DOHH2 (cell line): ENCODE measurements around the gene PRSS22.

Experiments used
- H3F3A ChIP-seq: fragments of 200-600 bp; sonication (generic), shearing (Covaris generic); 2 replicates; pipeline ENCODE4 v1.6.0; 2016; ENCODE audit warnings: antibody characterized with exemption, mild to moderate bottlenecking; ENCODE audit not compliant: control insufficient read depth, insufficient read depth
- H3K27ac ChIP-seq: fragments of 200-600 bp; sonication (generic); 2 replicates; pipeline ENCODE4 v1.5.1; 2014; ENCODE audit warnings: low read depth, mild to moderate bottlenecking, low read length, moderate library complexity
- H3K27me3 ChIP-seq: fragments of 200-600 bp; sonication (generic); 2 replicates; pipeline ENCODE4 v1.6.1; 2014; ENCODE audit warnings: mild to moderate bottlenecking, low read length, mixed read lengths; ENCODE audit not compliant: control insufficient read depth
- H3K36me3 ChIP-seq: fragments of 200-600 bp; sonication (generic); 2 replicates; pipeline ENCODE4 v1.6.1; 2014; ENCODE audit warnings: mild to moderate bottlenecking, low read length, moderate library complexity, mixed read lengths; ENCODE audit not compliant: control insufficient read depth
- H3K4me1 ChIP-seq: fragments of 200-600 bp; sonication (generic); 2 replicates; pipeline ENCODE4 v1.6.1; 2014; ENCODE audit warnings: mild to moderate bottlenecking, low read length, mixed read lengths; ENCODE audit not compliant: control insufficient read depth
- H3K4me2 ChIP-seq: fragments of 200-600 bp; sonication (generic); 2 replicates; pipeline ENCODE4 v1.6.0; 2014; ENCODE audit warnings: mild to moderate bottlenecking, low read length, moderate library complexity
- H3K4me3 ChIP-seq: fragments of 200-600 bp; sonication (generic); 2 replicates; pipeline ENCODE4 v1.5.1; 2014; ENCODE audit warnings: mild to moderate bottlenecking, low read length, mixed read lengths
- H3K79me2 ChIP-seq: fragments of 200-600 bp; sonication (generic); 2 replicates; pipeline ENCODE4 v1.6.1; 2014; ENCODE audit warnings: mild to moderate bottlenecking, low read length, mixed read lengths; ENCODE audit not compliant: control insufficient read depth
- H3K9me2 ChIP-seq: fragments of 200-600 bp; sonication (generic); replicated peaks from 2 replicates; pipeline ENCODE4 v1.6.1; 2014; ENCODE audit warnings: mild to moderate bottlenecking, low read length, mixed read lengths; ENCODE audit not compliant: control insufficient read depth
- H3K9me3 ChIP-seq: fragments of 200-600 bp; sonication (generic); 2 replicates; pipeline ENCODE4 v1.6.1; 2014; ENCODE audit warnings: antibody characterized with exemption, low read length, mixed read lengths; ENCODE audit not compliant: control insufficient read depth, insufficient read depth
- H4K20me1 ChIP-seq: fragments of 200-600 bp; sonication (generic); 2 replicates; pipeline ENCODE4 v1.6.0; 2014; ENCODE audit warnings: low read depth, mild to moderate bottlenecking, antibody characterized with exemption, low read length, moderate library complexity; ENCODE audit not compliant: control insufficient read depth, insufficient read depth
- EZH2phosphoT487 ChIP-seq: fragments of 200-600 bp; sonication (generic); IDR thresholded peaks from 2 replicates; pipeline ENCODE4 v1.6.1; 2017; ENCODE audit warnings: borderline replicate concordance, mild to moderate bottlenecking, antibody characterized with exemption, low read length, moderate library complexity, mixed read lengths
- TF ChIP-seq, protein P1 (sequence below): fragments of 200-600 bp; sonication (generic); IDR thresholded peaks from one replicate; pipeline ENCODE4 v1.5.1; 2014; ENCODE audit warnings: antibody characterized with exemption, mild to moderate bottlenecking, low read depth, low read length; ENCODE audit not compliant: poor library complexity, severe bottlenecking

Gene PRSS22

DNA sequence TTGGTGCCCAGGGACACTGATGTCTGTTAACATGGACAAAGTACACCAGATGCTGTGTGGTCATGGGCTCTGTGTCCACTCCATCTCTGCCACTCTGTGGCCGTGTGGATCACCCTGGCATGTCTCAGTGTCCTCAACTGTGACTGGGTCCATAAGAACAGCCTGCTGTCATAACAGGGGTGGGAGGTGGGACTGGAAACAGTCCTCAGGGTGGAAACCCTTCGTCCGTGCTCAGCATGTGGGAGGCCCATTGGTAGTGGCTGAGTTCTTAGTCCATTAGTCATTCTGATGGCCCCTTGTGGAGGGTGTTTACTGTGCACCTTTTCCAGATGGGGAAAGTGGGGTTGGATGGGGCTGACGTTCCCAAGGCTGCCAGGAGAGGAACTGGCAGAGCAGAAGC is 37.8 kb upstream of the PRSS22 start:
- Histone ChIP-seq H3K4me1 (peaks cover 9% of the 10 kb centered on the region), H3K27ac (no peak overlapping the region), H3K4me2 (no peak overlapping the region)

DNA sequence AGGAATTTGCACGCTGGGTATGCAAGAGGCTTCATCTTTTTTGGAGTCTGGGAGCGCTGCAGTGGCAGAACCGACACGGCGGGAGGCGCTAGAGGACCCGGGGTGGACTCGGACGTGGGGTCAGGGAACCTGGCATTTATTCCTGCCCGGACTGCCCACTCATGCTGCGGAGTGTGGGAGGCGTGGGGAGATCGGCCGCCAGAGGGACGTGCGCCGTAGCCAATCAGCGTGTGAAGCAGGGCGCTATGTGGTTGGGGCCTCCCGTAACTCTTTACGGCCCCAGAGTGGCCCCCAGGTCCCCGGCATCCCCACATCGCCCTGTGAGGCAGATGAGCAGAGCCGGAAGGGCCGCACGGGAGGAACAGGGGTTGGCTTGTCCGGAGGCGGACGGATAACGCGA is 36.3 kb upstream of the PRSS22 start:
- Histone ChIP-seq H3K4me1 (peaks cover 9% of the 10 kb centered on the region), H3K79me2 (no peaks in the 10 kb centered on the region), H3K9me2 (no peaks in the 10 kb centered on the region), H3F3A (no peaks in the 10 kb centered on the region), H3K4me2 (no peak overlapping the region), H3K27ac (no peak overlapping the region), H3K36me3 (no peaks in the 10 kb centered on the region), H3K27me3 (no peaks in the 10 kb centered on the region), H3K4me3 (no peak overlapping the region), H3K9me3 (no peaks in the 10 kb centered on the region), H4K20me1 (no peaks in the 10 kb centered on the region)
- TF ChIP-seq, protein P1, sequence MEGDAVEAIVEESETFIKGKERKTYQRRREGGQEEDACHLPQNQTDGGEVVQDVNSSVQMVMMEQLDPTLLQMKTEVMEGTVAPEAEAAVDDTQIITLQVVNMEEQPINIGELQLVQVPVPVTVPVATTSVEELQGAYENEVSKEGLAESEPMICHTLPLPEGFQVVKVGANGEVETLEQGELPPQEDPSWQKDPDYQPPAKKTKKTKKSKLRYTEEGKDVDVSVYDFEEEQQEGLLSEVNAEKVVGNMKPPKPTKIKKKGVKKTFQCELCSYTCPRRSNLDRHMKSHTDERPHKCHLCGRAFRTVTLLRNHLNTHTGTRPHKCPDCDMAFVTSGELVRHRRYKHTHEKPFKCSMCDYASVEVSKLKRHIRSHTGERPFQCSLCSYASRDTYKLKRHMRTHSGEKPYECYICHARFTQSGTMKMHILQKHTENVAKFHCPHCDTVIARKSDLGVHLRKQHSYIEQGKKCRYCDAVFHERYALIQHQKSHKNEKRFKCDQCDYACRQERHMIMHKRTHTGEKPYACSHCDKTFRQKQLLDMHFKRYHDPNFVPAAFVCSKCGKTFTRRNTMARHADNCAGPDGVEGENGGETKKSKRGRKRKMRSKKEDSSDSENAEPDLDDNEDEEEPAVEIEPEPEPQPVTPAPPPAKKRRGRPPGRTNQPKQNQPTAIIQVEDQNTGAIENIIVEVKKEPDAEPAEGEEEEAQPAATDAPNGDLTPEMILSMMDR = no peak
- TF ChIP-seq EZH2phosphoT487 = no peak

More for the DNA sequence above, 37.8 kb upstream of the PRSS22 start:
- H3K9me3 ChIP-seq = no peaks in the 10 kb centered on the region
- no peaks in the 10 kb centered on the region for H3K36me3 ChIP-seq
- H3K9me2 ChIP-seq = no peaks in the 10 kb centered on the region
- no peaks in the 10 kb centered on the region for H3K27me3 ChIP-seq
- H4K20me1 ChIP-seq = no peaks in the 10 kb centered on the region
- TF ChIP-seq, protein P1 = no peak
- H3K79me2 ChIP-seq = no peaks in the 10 kb centered on the region
- H3F3A ChIP-seq = no peaks in the 10 kb centered on the region
- no peak overlapping the region for H3K4me3 ChIP-seq

DNA sequence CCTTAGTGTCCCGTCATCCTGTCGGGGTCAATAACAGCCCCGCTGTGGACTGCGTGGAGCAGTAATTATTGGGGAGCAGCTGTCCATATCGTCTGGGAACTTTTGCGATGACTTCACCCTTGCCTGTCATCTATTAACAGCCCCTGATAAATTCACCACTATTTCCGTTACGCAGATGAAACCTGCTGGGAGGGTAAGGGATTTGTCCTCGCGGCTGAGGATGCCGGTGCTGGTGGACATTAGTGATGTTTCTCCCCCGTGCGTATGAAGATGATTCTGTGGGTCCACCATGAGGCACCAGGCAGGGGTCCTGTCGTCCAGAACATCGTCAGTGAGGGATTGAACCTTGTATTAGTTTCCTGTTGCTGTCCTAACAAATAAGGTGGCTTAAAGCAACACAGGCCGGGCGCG is 26.1 kb upstream of the PRSS22 start:
- Histone ChIP-seq H3K79me2 (peaks cover 11% of the 10 kb centered on the region), H3K4me2 (peak overlapping the region; percentile 95), H3K27ac (no peak overlapping the region)

More for the DNA sequence above, 26.1 kb upstream of the PRSS22 start:
- no peaks in the 10 kb centered on the region for H3K9me2 ChIP-seq
- H3K9me3 ChIP-seq = peaks cover 13% of the 10 kb centered on the region
- no peaks in the 10 kb centered on the region for H4K20me1 ChIP-seq
- peak overlapping the region; percentile 94 for H3K4me3 ChIP-seq
- H3K4me1 ChIP-seq = peaks cover 11% of the 10 kb centered on the region
- H3K27me3 ChIP-seq = no peaks in the 10 kb centered on the region
- TF ChIP-seq, protein P1 = no peak
- TF ChIP-seq EZH2phosphoT487 = no peak
- H3F3A ChIP-seq = no peaks in the 10 kb centered on the region
- H3K36me3 ChIP-seq = no peaks in the 10 kb centered on the region
